8988T (cell line): Measurements from ENCODE around the gene BICD1.

Experiments
- DNase-seq: peaks from one replicate; pipeline ENCODE4 v3.0.0; 2011

Gene BICD1

GRCh38 chr12:32104572-32105355 is 1.9 kb upstream of the BICD1 start:
- no peak for DNase-seq

GRCh38 chr12:32105986-32106516 is 596 bp upstream of the BICD1 start:
- DNase-seq = peak; percentile 30

- DNase-seq = no peak
Measured at GRCh38 chr12:32107359-32108267, 966 bp downstream of the BICD1 start.

GRCh38 chr12:32108787-32109186 is 2.1 kb downstream of the BICD1 start:
- DNase-seq = no peak

GRCh38 chr12:32110417-32110816 is 3.8 kb downstream of the BICD1 start:
- DNase-seq = no peak

GRCh38 chr12:32110942-32111341 is 4.3 kb downstream of the BICD1 start:
- DNase-seq = no peak

- peak; percentile 51 for DNase-seq
Measured at GRCh38 chr12:32115404-32116104, 8.9 kb downstream of the BICD1 start.

- no peak for DNase-seq
Measured at GRCh38 chr12:32116897-32117296, 10.2 kb downstream of the BICD1 start.

GRCh38 chr12:32117316-32117715 is 10.7 kb downstream of the BICD1 start:
- no peak for DNase-seq

- no peak for DNase-seq
Measured at GRCh38 chr12:32118806-32119205, 12.2 kb downstream of the BICD1 start.

GRCh38 chr12:32120419-32120818 is 13.8 kb downstream of the BICD1 start:
- DNase-seq = no peak

- DNase-seq = no peak
Measured at GRCh38 chr12:32124637-32125036, 18.0 kb downstream of the BICD1 start.

GRCh38 chr12:32125455-32126084 is 18.9 kb downstream of the BICD1 start:
- DNase-seq = no peak

- no peak for DNase-seq
Measured at GRCh38 chr12:32126720-32127119, 20.1 kb downstream of the BICD1 start.

- no peak for DNase-seq
Measured at GRCh38 chr12:32131666-32132065, 25.0 kb downstream of the BICD1 start.

GRCh38 chr12:32134101-32134888 is 27.6 kb downstream of the BICD1 start:
- no peak for DNase-seq

GRCh38 chr12:32135967-32136366 is 29.3 kb downstream of the BICD1 start:
- no peak for DNase-seq

GRCh38 chr12:32136404-32136803 is 29.8 kb downstream of the BICD1 start:
- no peak for DNase-seq

GRCh38 chr12:32139064-32139421 is 32.4 kb downstream of the BICD1 start:
- DNase-seq = no peak

- DNase-seq = no peak
Measured at GRCh38 chr12:32140877-32141276, 34.2 kb downstream of the BICD1 start.

GRCh38 chr12:32145096-32145495 is 38.4 kb downstream of the BICD1 start:
- DNase-seq = no peak
